BLaER1 (cell line): ENCODE data around the gene ATP1A3.
"Not testable (repeated sequence)": the region's sequence is repeated elsewhere in the genome, so short reads cannot be mapped to it uniquely, and the experiment has no call there.

Experiments
- H3K27ac ChIP-seq: shearing (Covaris generic); formaldehyde crosslinking; 2 replicates; pipeline ENCODE4 v1.8.1; 2022
- H3K27me3 ChIP-seq: shearing (Covaris generic); formaldehyde crosslinking; 2 replicates; pipeline ENCODE4 v1.8.1; 2022
- H3K36me3 ChIP-seq: shearing (Covaris generic); formaldehyde crosslinking; 2 replicates; pipeline ENCODE4 v1.8.1; 2022
- H3K4me1 ChIP-seq: shearing (Covaris generic); formaldehyde crosslinking; 2 replicates; pipeline ENCODE4 v1.8.1; 2022
- H3K4me2 ChIP-seq: shearing (Covaris generic); formaldehyde crosslinking; 2 replicates; pipeline ENCODE4 v1.8.1; 2022
- H3K4me3 ChIP-seq: shearing (Covaris generic); formaldehyde crosslinking; 2 replicates; pipeline ENCODE4 v1.8.1; 2022
- H3K9ac ChIP-seq: shearing (Covaris generic); formaldehyde crosslinking; 2 replicates; pipeline ENCODE4 v1.8.1; 2022
- H3K9me3 ChIP-seq: shearing (Covaris generic); formaldehyde crosslinking; 2 replicates; pipeline ENCODE4 v1.8.1; 2022
- H4K20me1 ChIP-seq: shearing (Covaris generic); formaldehyde crosslinking; 2 replicates; pipeline ENCODE4 v1.8.1; 2022
- Cebpa-rat ChIP-seq: shearing (Covaris generic); IDR thresholded peaks from 2 replicates; pipeline ENCODE4 v1.8.1; 2022

The ATP1A3 gene

GRCh38 chr19:41955521-41955920 lies 38.5 kb downstream of the ATP1A3 start:
- no peak overlapping the region for H3K4me3 ChIP-seq
- no peaks in the 10 kb centered on the region for H3K27me3 ChIP-seq
- peaks cover 45% of the 10 kb centered on the region for H3K4me1 ChIP-seq
- H3K9me3 ChIP-seq: no peaks in the 10 kb centered on the region
- peak overlapping the region; percentile 28 for H3K4me2 ChIP-seq
- no peak for TF ChIP-seq Cebpa-rat
- H3K27ac ChIP-seq: no peak overlapping the region
- peaks cover 10% of the 10 kb centered on the region; the same call in 1 of the 2 replicates for H4K20me1 ChIP-seq
- peaks cover 14% of the 10 kb centered on the region; the same call in 1 of the 2 replicates for H3K36me3 ChIP-seq
- H3K9ac ChIP-seq: 0 out of 2 replicates have a peak overlapping the region, but pooled peaks have one; percentile 6

GRCh38 chr19:41951686-41952172 lies 42.3 kb downstream of the ATP1A3 start:
- H3K9ac ChIP-seq: no peak overlapping the region
- peaks cover 12% of the 10 kb centered on the region; the same call in 1 of the 2 replicates for H3K36me3 ChIP-seq
- H3K27me3 ChIP-seq: no peaks in the 10 kb centered on the region
- H3K27ac ChIP-seq: no peak overlapping the region
- TF ChIP-seq Cebpa-rat: no peak
- peaks cover 25% of the 10 kb centered on the region for H3K4me1 ChIP-seq
- no peaks in the 10 kb centered on the region for H3K9me3 ChIP-seq
- H4K20me1 ChIP-seq: no peaks in the 10 kb centered on the region
- H3K4me3 ChIP-seq: no peak overlapping the region
- peak overlapping the region; percentile 51 for H3K4me2 ChIP-seq

DNA sequence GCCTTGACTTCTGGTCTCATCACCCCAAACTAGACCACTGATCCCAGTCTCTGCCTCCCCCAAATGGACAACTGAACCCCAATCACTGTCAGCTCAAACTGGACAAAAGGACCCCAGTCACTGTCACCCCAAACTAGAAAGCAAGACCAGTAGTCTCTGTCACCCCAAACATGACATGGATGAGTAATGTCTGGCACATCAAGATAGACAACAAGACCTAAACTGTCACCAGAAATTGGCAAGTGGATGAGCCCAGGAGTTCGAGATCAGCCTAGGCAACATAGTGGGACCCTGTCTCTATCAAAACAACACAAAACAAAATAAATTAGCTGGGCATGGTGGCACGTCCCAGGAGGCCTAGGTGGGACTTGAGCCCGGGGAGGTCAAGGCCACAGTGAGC lies 46.9 kb downstream of the ATP1A3 start:
- Histone ChIP-seq H4K20me1 (no peaks in the 10 kb centered on the region), H3K36me3 (no peaks in the 10 kb centered on the region), H3K4me1 (peaks cover 22% of the 10 kb centered on the region), H3K9me3 (no peaks in the 10 kb centered on the region), H3K9ac (no peak overlapping the region), H3K27me3 (no peaks in the 10 kb centered on the region), H3K4me2 (no peak overlapping the region), H3K27ac (no peak overlapping the region), H3K4me3 (no peak overlapping the region)
- TF ChIP-seq Cebpa-rat: no peak

DNA sequence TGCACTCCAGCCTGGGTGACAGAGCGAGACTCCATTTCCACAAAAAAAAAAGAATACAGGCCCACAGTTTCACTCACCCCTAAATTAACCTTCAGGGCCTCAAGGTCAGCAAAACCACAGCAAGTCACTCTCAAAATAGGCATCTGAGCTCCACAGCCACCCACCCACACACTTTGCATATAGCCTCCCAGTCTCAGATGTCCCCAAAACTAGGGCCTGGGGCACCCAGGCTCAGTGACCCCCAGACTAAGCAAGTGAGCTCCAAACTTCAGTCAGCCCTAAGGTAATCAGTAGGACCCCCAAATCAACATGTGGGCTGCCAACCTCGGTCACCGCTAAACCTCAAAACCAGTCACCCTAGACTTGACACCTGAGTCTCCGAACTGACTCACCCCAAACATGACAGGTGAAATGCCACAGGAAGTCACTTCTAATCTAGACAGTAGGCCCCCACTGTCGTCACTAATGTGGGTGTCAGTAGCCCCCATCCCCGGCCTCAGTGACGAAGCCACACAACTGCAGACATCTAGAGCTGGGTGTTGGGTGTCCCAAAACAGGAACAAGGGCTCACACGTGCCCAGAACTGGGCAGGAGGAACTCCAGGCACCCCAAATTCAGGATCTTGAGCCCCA lies 48.8 kb downstream of the ATP1A3 start:
- Histone ChIP-seq H4K20me1 (no peaks in the 10 kb centered on the region), H3K9me3 (no peaks in the 10 kb centered on the region), H3K4me1 (peaks cover 25% of the 10 kb centered on the region), H3K4me2 (peak overlapping the region; percentile 39), H3K9ac (no peak overlapping the region), H3K36me3 (no peaks in the 10 kb centered on the region), H3K27me3 (peaks cover 17% of the 10 kb centered on the region), H3K4me3 (no peak overlapping the region), H3K27ac (no peak overlapping the region)
- TF ChIP-seq Cebpa-rat: no peak

DNA sequence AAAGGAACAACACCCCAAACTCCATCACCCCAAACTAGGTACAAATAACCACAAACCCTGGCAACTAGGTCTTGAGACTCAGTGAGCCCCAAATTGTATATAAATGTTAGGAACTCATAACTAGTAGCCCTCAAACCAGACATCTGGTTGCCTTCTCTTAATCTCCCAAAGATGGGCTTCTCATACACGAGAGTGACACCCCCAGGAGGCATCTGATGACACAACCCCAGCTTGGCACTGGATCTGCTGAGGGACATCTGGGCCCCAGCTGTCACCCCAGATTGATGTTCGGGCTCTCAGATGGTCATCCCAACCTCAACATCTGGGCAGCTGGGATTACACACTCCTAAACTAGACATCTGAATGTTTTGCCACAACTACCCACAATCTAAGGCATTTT lies 49.7 kb downstream of the ATP1A3 start:
- peaks cover 25% of the 10 kb centered on the region for H3K4me1 ChIP-seq
- TF ChIP-seq Cebpa-rat: no peak
- no peaks in the 10 kb centered on the region for H4K20me1 ChIP-seq
- H3K9me3 ChIP-seq: no peaks in the 10 kb centered on the region
- peaks cover 22% of the 10 kb centered on the region for H3K27me3 ChIP-seq
- H3K27ac ChIP-seq: no peak overlapping the region
- no peak overlapping the region for H3K4me3 ChIP-seq
- no peak overlapping the region for H3K9ac ChIP-seq
- H3K4me2 ChIP-seq: peak overlapping the region; percentile 39; the same call in 1 of the 2 replicates
- no peaks in the 10 kb centered on the region for H3K36me3 ChIP-seq

DNA sequence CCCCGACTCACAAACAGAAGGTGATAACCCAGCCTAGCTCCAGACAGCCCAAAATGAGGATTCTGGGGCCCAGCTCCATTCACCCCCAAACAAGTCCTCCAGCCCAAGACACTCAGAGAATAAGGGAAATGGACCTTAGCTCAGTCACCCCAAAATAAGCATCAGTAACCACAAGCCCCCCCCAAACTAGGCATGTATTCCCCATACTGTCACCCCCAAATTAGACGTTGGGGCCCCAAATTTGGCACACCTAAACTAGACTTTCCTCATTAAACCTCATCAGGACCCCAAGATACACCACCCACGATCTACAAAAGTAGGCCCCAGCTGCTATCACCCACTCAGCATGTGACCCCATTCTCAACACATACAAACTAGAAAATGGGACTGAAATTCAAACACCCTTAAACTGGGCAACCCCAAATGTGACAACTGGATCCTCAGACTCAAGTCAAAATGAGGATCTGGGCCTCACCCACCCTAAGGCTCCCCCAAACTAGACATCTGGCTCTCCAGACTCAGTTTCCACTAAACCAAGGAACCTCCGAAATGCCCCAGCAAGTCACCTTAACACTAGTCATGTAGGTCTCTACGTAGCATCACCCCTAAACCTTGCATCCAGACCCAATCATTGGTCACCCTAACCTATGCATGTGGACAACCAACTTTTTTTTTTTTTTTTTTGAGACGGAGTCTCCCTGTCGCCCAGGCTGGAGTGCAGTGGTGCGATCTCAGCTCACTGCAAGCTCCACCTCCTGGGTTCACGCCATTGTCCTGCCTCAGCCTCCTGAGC lies 52.4 kb downstream of the ATP1A3 start:
- Histone ChIP-seq H3K36me3 (no peaks in the 10 kb centered on the region), H3K9ac (peak overlapping the region; percentile 82; the same call in 1 of the 2 replicates), H3K4me2 (peak overlapping the region; percentile 91), H3K9me3 (no peaks in the 10 kb centered on the region), H3K4me1 (peaks cover 42% of the 10 kb centered on the region), H3K4me3 (peak overlapping the region; percentile 72; the same call in 1 of the 2 replicates), H3K27me3 (peaks cover 34% of the 10 kb centered on the region), H4K20me1 (no peaks in the 10 kb centered on the region), H3K27ac (no peak overlapping the region)
- no peak for TF ChIP-seq Cebpa-rat

DNA sequence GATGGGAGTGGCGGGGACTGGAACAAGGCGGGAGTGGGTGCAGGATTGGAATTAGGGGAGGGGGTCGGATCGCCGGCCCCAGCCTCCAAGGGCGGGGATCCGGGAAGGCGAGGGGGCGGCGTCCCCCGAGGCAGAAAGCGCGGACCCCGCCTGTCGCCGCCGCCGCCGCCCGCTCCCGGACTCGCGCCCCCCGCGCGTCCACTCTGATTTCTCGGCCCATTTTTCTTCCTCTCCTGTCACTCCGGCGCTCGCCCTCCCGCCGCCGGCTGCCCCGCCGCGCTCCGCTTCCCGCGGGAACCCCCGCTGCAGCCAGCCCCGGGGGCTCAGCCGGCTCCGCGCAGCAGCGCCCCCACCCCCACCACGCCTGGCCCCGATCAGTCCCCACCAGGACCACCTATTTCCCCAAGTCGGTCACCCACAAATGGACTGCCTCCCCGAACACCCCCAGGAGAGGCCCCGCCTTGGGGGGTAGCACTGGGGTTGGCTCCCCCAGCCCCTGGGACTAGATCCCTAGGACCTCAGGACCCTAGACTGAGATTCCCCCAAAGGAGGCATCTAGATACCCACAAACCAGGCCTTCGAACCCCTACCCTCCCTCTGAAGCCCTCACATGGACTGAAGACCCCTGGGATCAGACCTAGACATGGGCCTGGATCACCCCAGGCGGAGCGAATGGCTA lies 53.2 kb downstream of the ATP1A3 start:
- Histone ChIP-seq H3K4me3 (peak overlapping the region; percentile 72), H3K9ac (peak overlapping the region; percentile 82), H3K9me3 (no peaks in the 10 kb centered on the region), H3K4me1 (peaks cover 42% of the 10 kb centered on the region), H3K36me3 (no peaks in the 10 kb centered on the region), H3K4me2 (peak overlapping the region; percentile 91), H3K27ac (peak overlapping the region; percentile 77), H4K20me1 (no peaks in the 10 kb centered on the region), H3K27me3 (peaks cover 42% of the 10 kb centered on the region)
- TF ChIP-seq Cebpa-rat: no peak

DNA sequence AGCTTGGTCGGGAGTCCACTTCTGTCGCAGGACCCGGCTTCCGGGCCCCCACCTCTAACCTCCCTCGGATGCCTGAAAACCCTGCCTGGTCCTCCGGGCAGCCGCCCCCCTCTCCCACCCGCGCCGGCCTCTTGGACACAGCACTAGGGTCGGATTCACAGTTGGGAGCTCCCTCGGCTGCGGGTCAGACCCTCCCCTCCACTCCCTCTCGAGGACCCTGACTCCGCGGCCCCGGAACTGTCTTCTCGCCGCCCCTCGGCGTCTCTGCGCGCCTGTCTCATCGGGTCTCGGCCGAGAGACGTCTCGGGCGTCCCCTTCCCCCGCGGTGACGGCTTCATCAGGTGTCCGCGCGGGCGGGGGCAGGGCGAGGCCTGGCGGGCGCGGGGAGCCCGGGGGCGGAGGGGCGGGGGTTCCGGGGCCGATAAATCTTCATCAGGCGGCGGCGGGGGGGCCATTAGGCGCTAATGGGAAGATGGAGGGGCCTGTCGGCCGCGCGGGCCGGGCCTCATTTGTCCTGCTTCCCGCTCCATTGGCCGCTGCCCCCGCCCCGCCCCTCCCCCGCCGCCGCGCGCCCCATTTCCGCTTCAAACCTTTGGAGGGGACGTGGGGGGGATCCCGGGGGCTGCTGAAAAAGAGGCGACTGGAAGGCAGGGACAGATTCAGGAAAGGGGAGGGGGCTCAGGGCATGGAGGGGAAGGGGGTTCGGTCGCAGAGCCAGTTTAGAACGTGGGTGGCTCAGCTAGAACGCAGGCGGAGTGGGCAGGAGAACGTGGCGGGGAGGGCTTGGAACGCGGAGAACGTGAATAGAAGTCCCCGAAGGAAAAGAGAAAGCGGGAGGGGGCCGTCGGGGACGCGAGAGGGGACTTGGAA lies 53.9 kb downstream of the ATP1A3 start:
- Histone ChIP-seq H3K4me1 (peaks cover 38% of the 10 kb centered on the region), H3K36me3 (no peaks in the 10 kb centered on the region), H3K4me3 (peak overlapping the region; percentile 72), H3K27ac (peak overlapping the region; percentile 89), H3K27me3 (peaks cover 49% of the 10 kb centered on the region), H4K20me1 (no peaks in the 10 kb centered on the region), H3K9me3 (no peaks in the 10 kb centered on the region), H3K9ac (peak overlapping the region; percentile 83), H3K4me2 (peak overlapping the region; percentile 91)
- TF ChIP-seq Cebpa-rat: no peak

GRCh38 chr19:41939209-41939608 lies 54.8 kb downstream of the ATP1A3 start:
- Histone ChIP-seq H3K27ac (peak overlapping the region; percentile 89; the same call in 1 of the 2 replicates), H3K4me1 (peaks cover 38% of the 10 kb centered on the region), H3K27me3 (peaks cover 53% of the 10 kb centered on the region), H3K4me3 (0 out of 2 replicates have a peak overlapping the region, but pooled peaks have one; percentile 72)
- H3K36me3 ChIP-seq, H3K4me2 ChIP-seq, H4K20me1 ChIP-seq, H3K9ac ChIP-seq, H3K9me3 ChIP-seq: not testable (repeated sequence)
